SK-N-SH (cell line): ENCODE measurements around the gene DNAJA2.

Experiments used
- CTCF ChIP-seq: fragments of 200-600 bp; sonication (generic); IDR thresholded peaks from 2 replicates; pipeline ENCODE4 v1.6.1; 2017; ENCODE audit warnings: antibody characterized with exemption, mild to moderate bottlenecking, moderate library complexity
- EP300 ChIP-seq, 2 experiments: IDR thresholded peaks; 2 replicates each; pipeline versions ENCODE4 v1.4.0 to v1.6.1; 2012; ENCODE audit warnings: borderline replicate concordance in 1 of 2, low read depth in 1 of 2, low read length in 1 of 2
- MAX ChIP-seq: IDR thresholded peaks from 2 replicates; pipeline ENCODE4 v1.4.0; 2012; ENCODE audit warnings: low read depth
- MEF2A ChIP-seq: IDR thresholded peaks from 2 replicates; pipeline ENCODE4 v1.4.0; 2012; ENCODE audit warnings: low read depth, borderline replicate concordance
- NFIC ChIP-seq: IDR thresholded peaks from 2 replicates; pipeline ENCODE4 v1.4.0; 2012; ENCODE audit warnings: borderline replicate concordance
- REST ChIP-seq: IDR thresholded peaks from 2 replicates; pipeline ENCODE4 v1.6.1; 2012; ENCODE audit warnings: mild to moderate bottlenecking, low read depth, low read length, moderate library complexity
- RFX5 ChIP-seq: IDR thresholded peaks from 2 replicates; pipeline ENCODE4 v1.6.1; 2012; ENCODE audit warnings: mild to moderate bottlenecking, improper control_type of control experiment, low read length
- SIN3A ChIP-seq: IDR thresholded peaks from 2 replicates; pipeline ENCODE4 v1.6.1; 2012; ENCODE audit warnings: low read depth, mild to moderate bottlenecking, low read length, moderate library complexity, borderline replicate concordance

GRCh38 chr16:46975908-46976470, 2.5 kb upstream of the DNAJA2 start:
- TF ChIP-seq EP300 (IDR thresholded peaks at IDR 0.05; ENCODE audit: borderline replicate concordance in 1 of 2, low read depth in 1 of 2, low read length in 1 of 2) (no peak), CTCF (no peak), REST (no peak), MEF2A (no peak), MAX (no peak), SIN3A (no peak), RFX5 (no peak), NFIC (no peak)
